ENCODE results near the gene EHMT1. TPM values are rescaled to one million over a fixed set of nuclear protein-coding genes. Genes with fewer than 3 reads are reported as not detected.

EHMT1 gene
- total and polyA plus RNA-seq, 2 of the 13 experiments (the other 11 are each of a cell fraction or from before 2014, with no cell fraction given) = 23.0 to 27.1 TPM

DNA sequence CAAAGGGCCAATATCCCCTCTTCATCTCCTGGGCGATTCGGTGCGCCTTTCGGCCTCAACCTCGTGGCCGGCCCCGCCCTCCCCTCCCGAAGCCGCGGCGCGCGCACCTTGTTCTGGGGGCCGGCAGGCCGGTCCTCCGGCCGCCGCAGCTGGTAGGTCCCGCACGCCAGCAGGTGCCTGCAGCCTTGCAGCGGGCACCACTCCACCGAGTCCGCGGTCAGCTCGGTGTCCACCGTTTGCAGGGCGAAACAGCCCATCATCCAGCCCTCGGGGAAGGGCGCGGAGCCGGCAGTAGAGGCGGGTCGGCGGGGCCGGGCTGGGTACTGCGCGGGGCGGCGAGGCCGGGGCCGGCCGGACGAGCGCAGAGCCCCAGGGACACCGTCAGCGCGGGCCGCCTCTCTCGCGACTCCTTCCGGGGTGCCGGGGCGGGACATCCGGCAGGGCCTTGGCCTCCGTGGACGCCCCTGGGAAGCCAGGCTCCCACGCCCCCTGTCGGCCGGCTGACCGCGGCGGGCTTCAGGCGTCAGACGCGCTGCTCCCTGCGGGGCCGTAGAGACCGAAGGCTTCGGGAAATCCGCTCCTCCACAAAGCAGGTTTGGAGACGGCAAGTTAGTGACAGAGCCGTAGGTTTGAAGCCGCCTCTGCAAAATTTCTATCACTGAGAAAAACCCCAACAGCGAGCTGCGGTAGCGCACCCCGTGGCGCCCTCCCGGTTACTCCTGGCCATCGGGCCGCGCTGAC lies 40.1 kb upstream of the EHMT1 start, which contains the start of gene DPH7 (continued):
- TF ChIP-seq, protein P1, sequence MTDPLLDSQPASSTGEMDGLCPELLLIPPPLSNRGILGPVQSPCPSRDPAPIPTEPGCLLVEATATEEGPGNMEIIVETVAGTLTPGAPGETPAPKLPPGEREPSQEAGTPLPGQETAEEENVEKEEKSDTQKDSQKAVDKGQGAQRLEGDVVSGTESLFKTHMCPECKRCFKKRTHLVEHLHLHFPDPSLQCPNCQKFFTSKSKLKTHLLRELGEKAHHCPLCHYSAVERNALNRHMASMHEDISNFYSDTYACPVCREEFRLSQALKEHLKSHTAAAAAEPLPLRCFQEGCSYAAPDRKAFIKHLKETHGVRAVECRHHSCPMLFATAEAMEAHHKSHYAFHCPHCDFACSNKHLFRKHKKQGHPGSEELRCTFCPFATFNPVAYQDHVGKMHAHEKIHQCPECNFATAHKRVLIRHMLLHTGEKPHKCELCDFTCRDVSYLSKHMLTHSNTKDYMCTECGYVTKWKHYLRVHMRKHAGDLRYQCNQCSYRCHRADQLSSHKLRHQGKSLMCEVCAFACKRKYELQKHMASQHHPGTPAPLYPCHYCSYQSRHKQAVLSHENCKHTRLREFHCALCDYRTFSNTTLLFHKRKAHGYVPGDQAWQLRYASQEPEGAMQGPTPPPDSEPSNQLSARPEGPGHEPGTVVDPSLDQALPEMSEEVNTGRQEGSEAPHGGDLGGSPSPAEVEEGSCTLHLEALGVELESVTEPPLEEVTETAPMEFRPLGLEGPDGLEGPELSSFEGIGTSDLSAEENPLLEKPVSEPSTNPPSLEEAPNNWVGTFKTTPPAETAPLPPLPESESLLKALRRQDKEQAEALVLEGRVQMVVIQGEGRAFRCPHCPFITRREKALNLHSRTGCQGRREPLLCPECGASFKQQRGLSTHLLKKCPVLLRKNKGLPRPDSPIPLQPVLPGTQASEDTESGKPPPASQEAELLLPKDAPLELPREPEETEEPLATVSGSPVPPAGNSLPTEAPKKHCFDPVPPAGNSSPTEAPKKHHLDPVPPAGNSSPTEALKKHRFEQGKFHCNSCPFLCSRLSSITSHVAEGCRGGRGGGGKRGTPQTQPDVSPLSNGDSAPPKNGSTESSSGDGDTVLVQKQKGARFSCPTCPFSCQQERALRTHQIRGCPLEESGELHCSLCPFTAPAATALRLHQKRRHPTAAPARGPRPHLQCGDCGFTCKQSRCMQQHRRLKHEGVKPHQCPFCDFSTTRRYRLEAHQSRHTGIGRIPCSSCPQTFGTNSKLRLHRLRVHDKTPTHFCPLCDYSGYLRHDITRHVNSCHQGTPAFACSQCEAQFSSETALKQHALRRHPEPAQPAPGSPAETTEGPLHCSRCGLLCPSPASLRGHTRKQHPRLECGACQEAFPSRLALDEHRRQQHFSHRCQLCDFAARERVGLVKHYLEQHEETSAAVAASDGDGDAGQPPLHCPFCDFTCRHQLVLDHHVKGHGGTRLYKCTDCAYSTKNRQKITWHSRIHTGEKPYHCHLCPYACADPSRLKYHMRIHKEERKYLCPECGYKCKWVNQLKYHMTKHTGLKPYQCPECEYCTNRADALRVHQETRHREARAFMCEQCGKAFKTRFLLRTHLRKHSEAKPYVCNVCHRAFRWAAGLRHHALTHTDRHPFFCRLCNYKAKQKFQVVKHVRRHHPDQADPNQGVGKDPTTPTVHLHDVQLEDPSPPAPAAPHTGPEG (CRISPR knock-in tag; IDR thresholded peaks at IDR 0.05) = peak; percentile 62
- TF ChIP-seq, protein P2, sequence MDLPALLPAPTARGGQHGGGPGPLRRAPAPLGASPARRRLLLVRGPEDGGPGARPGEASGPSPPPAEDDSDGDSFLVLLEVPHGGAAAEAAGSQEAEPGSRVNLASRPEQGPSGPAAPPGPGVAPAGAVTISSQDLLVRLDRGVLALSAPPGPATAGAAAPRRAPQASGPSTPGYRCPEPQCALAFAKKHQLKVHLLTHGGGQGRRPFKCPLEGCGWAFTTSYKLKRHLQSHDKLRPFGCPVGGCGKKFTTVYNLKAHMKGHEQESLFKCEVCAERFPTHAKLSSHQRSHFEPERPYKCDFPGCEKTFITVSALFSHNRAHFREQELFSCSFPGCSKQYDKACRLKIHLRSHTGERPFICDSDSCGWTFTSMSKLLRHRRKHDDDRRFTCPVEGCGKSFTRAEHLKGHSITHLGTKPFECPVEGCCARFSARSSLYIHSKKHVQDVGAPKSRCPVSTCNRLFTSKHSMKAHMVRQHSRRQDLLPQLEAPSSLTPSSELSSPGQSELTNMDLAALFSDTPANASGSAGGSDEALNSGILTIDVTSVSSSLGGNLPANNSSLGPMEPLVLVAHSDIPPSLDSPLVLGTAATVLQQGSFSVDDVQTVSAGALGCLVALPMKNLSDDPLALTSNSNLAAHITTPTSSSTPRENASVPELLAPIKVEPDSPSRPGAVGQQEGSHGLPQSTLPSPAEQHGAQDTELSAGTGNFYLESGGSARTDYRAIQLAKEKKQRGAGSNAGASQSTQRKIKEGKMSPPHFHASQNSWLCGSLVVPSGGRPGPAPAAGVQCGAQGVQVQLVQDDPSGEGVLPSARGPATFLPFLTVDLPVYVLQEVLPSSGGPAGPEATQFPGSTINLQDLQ (CRISPR knock-in tag; IDR thresholded peaks at IDR 0.05) = peak; percentile 73; the same call in 1 of the 2 replicates
- TF ChIP-seq FLYWCH1 (CRISPR knock-in tag; IDR thresholded peaks at IDR 0.05) = peak; percentile 74; the same call in 1 of the 2 replicates
- peak; percentile 92; the same call in 1 of the 2 replicates for TF ChIP-seq ZNF784 (CRISPR knock-in tag; IDR thresholded peaks at IDR 0.05; ENCODE audit: borderline replicate concordance)
- no peak for TF ChIP-seq HOXA5 (CRISPR knock-in tag; IDR thresholded peaks at IDR 0.05)
- no peak for TF ChIP-seq FIP1L1 (IDR thresholded peaks at IDR 0.05; ENCODE audit: borderline replicate concordance, insufficient read depth, low read depth, low read length)
- no peak for TF ChIP-seq KDM1A (CRISPR knock-in tag; IDR thresholded peaks at IDR 0.05)
- TF ChIP-seq ZNF747 (CRISPR knock-in tag; IDR thresholded peaks at IDR 0.05; ENCODE audit: borderline replicate concordance) = peak; percentile 55; the same call in 1 of the 2 replicates
- TF ChIP-seq SP140L (CRISPR knock-in tag; IDR thresholded peaks at IDR 0.05; ENCODE audit: borderline replicate concordance) = peak; percentile 42; the same call in 1 of the 2 replicates
- TF ChIP-seq ATRX (CRISPR knock-in tag; IDR thresholded peaks at IDR 0.05; ENCODE audit: borderline replicate concordance) = no peak
- no peak for TF ChIP-seq DPF2 (CRISPR knock-in tag; IDR thresholded peaks at IDR 0.05; ENCODE audit: borderline replicate concordance, low read depth)
- TF ChIP-seq IRF2 (CRISPR knock-in tag; IDR thresholded peaks at IDR 0.05) = peak; percentile 84
- TF ChIP-seq ZNF737 (CRISPR knock-in tag; IDR thresholded peaks at IDR 0.05; ENCODE audit: borderline replicate concordance) = 0 out of 2 replicates have a peak, but pooled peaks have one; percentile 6
- no peak for TF ChIP-seq ZKSCAN8 (CRISPR knock-in tag; IDR thresholded peaks at IDR 0.05; ENCODE audit: borderline replicate concordance)
- no peak for TF ChIP-seq MIXL1 (CRISPR knock-in tag; IDR thresholded peaks at IDR 0.05)
- peak; percentile 75 for TF ChIP-seq HDAC2 (CRISPR knock-in tag; IDR thresholded peaks at IDR 0.05)
- TF ChIP-seq, protein P3, sequence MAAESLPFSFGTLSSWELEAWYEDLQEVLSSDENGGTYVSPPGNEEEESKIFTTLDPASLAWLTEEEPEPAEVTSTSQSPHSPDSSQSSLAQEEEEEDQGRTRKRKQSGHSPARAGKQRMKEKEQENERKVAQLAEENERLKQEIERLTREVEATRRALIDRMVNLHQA (CRISPR knock-in tag; IDR thresholded peaks at IDR 0.05) = no peak

All from HepG2 (cell line).